OCI-LY7 (cell line): ENCODE results near the gene SPDYE3. TPM values are rescaled to one million over a fixed set of nuclear protein-coding genes. Genes with fewer than 3 reads are reported as not detected.

Source experiments
- BruUV-seq: library from RNA; stranded (reverse); fragments of 400-500 nt; replicated peaks from 2 replicates; lab custom pipeline; 2021; lab: Mats Ljungman, UMichigan
- CTCF ChIA-PET: fragments of 300-600 bp; sonication (Branson Sonifier 250); formaldehyde crosslinking; loops from one replicate; lab custom pipeline; 2022; ENCODE audit warnings: antibody characterized with exemption; ENCODE audit not compliant: unreplicated experiment; lab: Charles Lee
- POLR2A ChIA-PET: fragments of 300-600 bp; sonication (Branson Sonifier 250); formaldehyde crosslinking; loops from one replicate; lab custom pipeline; 2022; ENCODE audit warnings: antibody characterized with exemption; lab: Charles Lee
- DNase-seq: peaks from one replicate; pipeline ENCODE4 v3.0.0-alpha.2; 2015; ENCODE audit warnings: low spot score
- H2AFZ ChIP-seq: fragments of 200-600 bp; sonication (generic), shearing (Covaris generic); 2 replicates; pipeline ENCODE4 v1.6.1; 2014; ENCODE audit warnings: mild to moderate bottlenecking, antibody characterized with exemption, low read length, moderate library complexity
- H3K27ac ChIP-seq: fragments of 200-600 bp; sonication (generic); 2 replicates; pipeline ENCODE4 v1.5.1; 2014; ENCODE audit warnings: mixed run types, low read depth, mild to moderate bottlenecking, moderate library complexity, low read length, inconsistent platforms; ENCODE audit not compliant: poor library complexity, severe bottlenecking
- H3K36me3 ChIP-seq: fragments of 200-600 bp; sonication (generic); 2 replicates; pipeline ENCODE4 v1.6.1; 2014; ENCODE audit warnings: mild to moderate bottlenecking, antibody characterized with exemption, low read length, moderate library complexity, mixed read lengths; ENCODE audit not compliant: insufficient read depth
- H3K4me1 ChIP-seq: fragments of 200-600 bp; sonication (generic); 2 replicates; pipeline ENCODE4 v1.5.1; 2014; ENCODE audit warnings: mild to moderate bottlenecking, low read length; ENCODE audit not compliant: insufficient read depth, poor library complexity, severe bottlenecking
- H3K4me2 ChIP-seq: fragments of 200-600 bp; sonication (generic); 2 replicates; pipeline ENCODE4 v1.6.1; 2014; ENCODE audit warnings: mild to moderate bottlenecking, low read length
- H3K4me3 ChIP-seq: fragments of 200-600 bp; sonication (generic); 2 replicates; pipeline ENCODE4 v1.5.1; 2014; ENCODE audit warnings: mild to moderate bottlenecking, low read depth, low read length; ENCODE audit not compliant: poor library complexity, severe bottlenecking
- H3K79me2 ChIP-seq: fragments of 200-600 bp; sonication (generic); 2 replicates; pipeline ENCODE4 v1.6.1; 2016; ENCODE audit warnings: low read depth, mild to moderate bottlenecking, low read length, moderate library complexity, mixed read lengths; ENCODE audit not compliant: insufficient read depth
- H3K9me2 ChIP-seq: fragments of 200-600 bp; sonication (generic); 2 replicates; pipeline ENCODE4 v1.6.1; 2016; ENCODE audit warnings: mild to moderate bottlenecking, low read length, mixed read lengths; ENCODE audit not compliant: insufficient read depth
- H3K9me3 ChIP-seq: fragments of 200-600 bp; sonication (generic); 2 replicates; pipeline ENCODE4 v1.6.1; 2014; ENCODE audit warnings: mild to moderate bottlenecking, mixed run types, low read length, mixed read lengths
- H4K20me1 ChIP-seq: fragments of 200-600 bp; sonication (generic); 2 replicates; pipeline ENCODE4 v1.6.1; 2014; ENCODE audit warnings: mild to moderate bottlenecking, antibody characterized with exemption, low read length, moderate library complexity, mixed read lengths; ENCODE audit not compliant: insufficient read depth
- EZH2phosphoT487 ChIP-seq: fragments of 200-600 bp; sonication (generic); IDR thresholded peaks from 2 replicates; pipeline ENCODE4 v1.6.1; 2018; ENCODE audit warnings: low read depth, borderline replicate concordance, mild to moderate bottlenecking, mixed run types, antibody characterized with exemption, low read length, moderate library complexity, mixed read lengths
- intact Hi-C: fragments of 100-400 bp; cut with micrococcal nuclease; formaldehyde crosslinking; loops from one replicate; pipeline ENCODE4 v1.10.0; 2022; ENCODE audit not compliant: unreplicated experiment
- total RNA-seq, 2 experiments: library from RNA; depleted of rRNA in 1 of 2; stranded (reverse); fragments of >200 nt in 1 of 2; shearing (Covaris generic) in 1 of 2; gene quantifications; 2 replicates each; pipeline ENCODE4 v1.2.3, GENCODE V29; 2014 to 2022
- TF ChIP-seq, protein P1 (sequence below): fragments of 200-600 bp; sonication (generic); conservative IDR thresholded peaks from 2 replicates; pipeline ENCODE4 v1.5.1; 2014; ENCODE audit warnings: mild to moderate bottlenecking, antibody characterized with exemption, low read length, moderate library complexity, mixed read lengths

The SPDYE3 gene
- total RNA-seq, 2 experiments from 2014 or later = not detected

DNA sequence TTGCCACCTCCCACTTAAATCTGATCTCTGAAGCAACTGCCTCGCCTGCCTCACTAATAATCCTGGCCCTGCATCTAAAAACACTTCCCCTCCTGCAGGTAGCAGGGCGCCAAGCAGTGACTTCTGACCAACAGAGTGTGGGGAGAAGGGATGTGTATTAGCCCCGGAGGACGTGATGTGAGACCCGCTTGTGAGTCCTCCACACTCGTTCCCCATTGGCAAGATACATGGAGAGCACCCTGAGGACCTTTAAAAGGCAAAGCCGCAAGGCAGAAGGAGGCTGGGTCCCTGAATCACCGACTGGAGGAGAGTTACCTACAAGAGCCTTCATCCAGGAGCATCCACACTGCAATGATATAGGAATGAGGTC is 59.7 kb downstream of the SPDYE3 start:
- H3K4me2 ChIP-seq = no peak overlapping the region
- intact Hi-C loops = no loop called here
- no TSS peak for BruUV-seq

DNA sequence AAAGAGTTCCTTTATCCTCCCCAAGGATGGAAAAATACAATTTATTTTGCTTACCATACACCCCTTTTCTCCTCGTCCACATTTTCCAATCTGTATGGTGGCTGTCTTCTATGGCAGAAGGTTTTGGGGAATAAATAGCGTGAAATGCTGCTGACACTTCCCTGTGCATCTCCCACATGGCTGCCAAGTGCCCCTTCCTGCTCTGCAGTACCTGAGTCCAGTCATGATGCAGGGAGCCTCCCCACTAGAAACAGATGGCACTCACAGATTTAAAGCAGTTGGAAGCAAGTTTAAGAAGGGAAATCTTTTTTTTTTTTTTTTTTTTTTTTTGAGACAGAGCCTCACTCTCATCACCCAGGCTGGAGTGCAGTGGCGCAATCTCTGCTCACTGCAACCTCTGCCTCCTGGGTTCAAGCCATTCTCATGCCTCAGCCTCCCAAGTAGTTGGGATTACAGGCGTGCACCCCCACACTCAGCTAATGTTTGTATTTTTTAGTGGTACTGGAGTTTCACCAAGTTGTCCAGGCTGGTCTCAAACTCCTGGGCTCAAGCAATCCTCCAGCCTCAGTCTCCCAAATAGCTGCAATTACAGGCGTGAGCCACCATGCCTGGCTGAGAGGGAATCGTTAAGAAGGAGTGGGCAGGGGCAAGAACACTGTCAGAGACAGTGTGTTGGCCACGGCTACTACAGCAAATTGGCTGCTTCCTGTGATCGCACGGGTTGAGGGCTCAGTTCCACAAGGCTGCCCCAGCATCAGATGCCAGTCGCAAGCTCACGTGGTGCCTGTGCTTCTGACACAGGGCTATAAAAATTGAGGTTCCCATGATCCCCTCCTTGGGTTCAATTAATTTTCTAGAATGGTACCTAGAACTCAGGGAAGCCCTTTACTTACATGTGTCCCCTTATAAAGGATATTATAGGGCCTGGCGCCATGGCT is 60.4 kb downstream of the SPDYE3 start:
- BruUV-seq = no TSS peak
- Histone ChIP-seq H3K9me3 (no peaks in the 10 kb centered on the region), H3K36me3 (peaks cover 45% of the 10 kb centered on the region), H3K4me3 (no peak overlapping the region), H3K79me2 (no peaks in the 10 kb centered on the region), H3K4me1 (peaks cover 73% of the 10 kb centered on the region), H4K20me1 (no peaks in the 10 kb centered on the region), H3K27ac (peak overlapping the region; percentile 93), H3K9me2 (no peaks in the 10 kb centered on the region), H2AFZ (no peak overlapping the region), H3K4me2 (peak overlapping the region; percentile 77; the same call in 1 of the 2 replicates)
- CTCF ChIA-PET = no interaction called here
- TF ChIP-seq, protein P1, sequence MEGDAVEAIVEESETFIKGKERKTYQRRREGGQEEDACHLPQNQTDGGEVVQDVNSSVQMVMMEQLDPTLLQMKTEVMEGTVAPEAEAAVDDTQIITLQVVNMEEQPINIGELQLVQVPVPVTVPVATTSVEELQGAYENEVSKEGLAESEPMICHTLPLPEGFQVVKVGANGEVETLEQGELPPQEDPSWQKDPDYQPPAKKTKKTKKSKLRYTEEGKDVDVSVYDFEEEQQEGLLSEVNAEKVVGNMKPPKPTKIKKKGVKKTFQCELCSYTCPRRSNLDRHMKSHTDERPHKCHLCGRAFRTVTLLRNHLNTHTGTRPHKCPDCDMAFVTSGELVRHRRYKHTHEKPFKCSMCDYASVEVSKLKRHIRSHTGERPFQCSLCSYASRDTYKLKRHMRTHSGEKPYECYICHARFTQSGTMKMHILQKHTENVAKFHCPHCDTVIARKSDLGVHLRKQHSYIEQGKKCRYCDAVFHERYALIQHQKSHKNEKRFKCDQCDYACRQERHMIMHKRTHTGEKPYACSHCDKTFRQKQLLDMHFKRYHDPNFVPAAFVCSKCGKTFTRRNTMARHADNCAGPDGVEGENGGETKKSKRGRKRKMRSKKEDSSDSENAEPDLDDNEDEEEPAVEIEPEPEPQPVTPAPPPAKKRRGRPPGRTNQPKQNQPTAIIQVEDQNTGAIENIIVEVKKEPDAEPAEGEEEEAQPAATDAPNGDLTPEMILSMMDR = no peak
- TF ChIP-seq EZH2phosphoT487 = no peak
- peak; percentile 57 for DNase-seq
- intact Hi-C loops = no loop called here
- POLR2A ChIA-PET = interaction anchor here (1.2 to 1.7 kb wide), 2 partner anchors 55 to 60 kb away, joined by 3 to 4 read pairs; no protein-coding TSS in a partner anchor

More for the DNA sequence above, 59.7 kb downstream of the SPDYE3 start:
- no peak for DNase-seq
- Histone ChIP-seq H3K36me3 (peaks cover 52% of the 10 kb centered on the region), H2AFZ (no peak overlapping the region), H3K4me3 (no peak overlapping the region), H3K79me2 (no peaks in the 10 kb centered on the region), H3K9me3 (no peaks in the 10 kb centered on the region), H4K20me1 (no peaks in the 10 kb centered on the region), H3K4me1 (peaks cover 66% of the 10 kb centered on the region), H3K9me2 (no peaks in the 10 kb centered on the region), H3K27ac (peak overlapping the region; percentile 93)
- ChIA-PET CTCF (no interaction called here), POLR2A (interaction anchor here (0.8 kb wide), 1 partner anchor 221 kb away, joined by 3 read pairs; no protein-coding TSS in a partner anchor)
- TF ChIP-seq, protein P1 = no peak
- TF ChIP-seq EZH2phosphoT487 = no peak
